SK-N-MC (cell line): Measurements from ENCODE around the gene DPH5.

Source experiments
- EZH2 ChIP-seq: fragments of 200-600 bp; sonication (generic); IDR thresholded peaks from one replicate; pipeline ENCODE4 v1.6.1; 2017; ENCODE audit warnings: antibody characterized with exemption
- POLR2AphosphoS5 ChIP-seq: IDR thresholded peaks from 2 replicates; pipeline ENCODE4 v1.6.1; 2012; ENCODE audit warnings: mild to moderate bottlenecking, low read depth, low read length, borderline replicate concordance

DNA sequence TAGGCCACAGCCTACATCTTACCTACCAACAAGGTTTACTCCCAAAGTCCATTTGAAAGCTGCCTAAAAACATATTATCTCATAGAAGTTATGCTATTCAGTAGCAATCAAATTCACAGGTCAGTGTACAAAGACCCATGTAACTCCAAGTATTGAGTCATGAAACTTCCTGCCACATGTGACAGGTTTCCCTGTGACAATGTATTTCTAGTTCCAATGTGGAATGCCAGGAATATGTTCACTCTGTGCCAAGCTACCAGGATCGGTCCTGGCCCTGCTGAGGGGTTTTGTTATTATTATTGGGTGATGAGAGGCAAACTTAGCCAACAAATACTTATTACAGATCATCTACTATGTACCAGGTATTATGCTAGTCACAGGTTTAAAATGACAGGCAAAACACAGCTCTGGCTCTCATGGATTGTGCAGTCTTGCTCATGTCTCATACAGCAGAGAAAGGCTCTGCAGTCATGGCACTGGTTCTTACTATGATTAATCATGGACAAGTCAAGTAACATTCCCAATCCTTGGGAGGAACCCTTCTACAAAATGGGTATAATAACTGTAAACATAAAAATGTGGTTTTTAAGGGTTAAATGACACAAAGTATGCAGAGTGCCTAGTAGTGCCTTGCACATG is 22.5 kb downstream of the DPH5 start:
- TF ChIP-seq EZH2 (no peak), POLR2AphosphoS5 (no peak)
